ENCODE data around the gene ISG20.

DNA sequence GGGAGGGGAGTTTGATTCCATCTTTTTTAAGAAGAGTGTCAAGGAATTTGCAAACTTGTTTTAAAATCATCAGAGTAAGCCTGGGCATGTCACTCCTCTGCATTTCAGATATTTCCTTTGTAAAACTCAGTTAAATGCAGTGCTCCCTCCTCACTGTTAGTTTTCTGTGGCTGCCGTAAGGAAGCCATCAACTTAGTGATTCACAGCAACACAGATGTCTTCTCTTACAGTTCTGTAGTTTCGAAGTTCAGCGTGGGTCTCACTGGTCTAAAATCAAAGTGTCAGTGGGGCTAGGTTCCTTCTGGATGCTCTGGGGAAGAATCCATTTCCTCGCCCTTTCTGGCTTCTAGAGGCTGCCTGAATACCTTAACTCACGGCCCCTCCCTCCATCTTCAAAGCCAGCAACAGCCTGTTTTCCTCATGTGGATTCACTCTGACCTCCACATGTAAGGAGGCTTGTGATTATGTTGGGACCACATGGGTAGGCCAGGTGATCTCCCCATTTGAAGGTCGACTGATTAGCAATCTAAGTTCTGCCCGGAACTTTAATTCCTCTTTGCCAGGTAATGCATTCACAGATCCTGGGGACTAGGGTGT lies 12.4 kb downstream of the ISG20 start:
- no peak for TF ChIP-seq EZH2phosphoT487 (IDR thresholded peaks at IDR 0.05; ENCODE audit: insufficient read depth, low read depth)
- no peak for TF ChIP-seq EZH2 (IDR thresholded peaks at IDR 0.05; ENCODE audit: insufficient read depth, poor library complexity, severe bottlenecking)

All from GM23248 (cell line).